ENCODE data around the gene LRMDA. TPM values are rescaled to one million over a fixed set of nuclear protein-coding genes. Genes with fewer than 3 reads are reported as not detected.

The LRMDA gene
- total and polyA plus RNA-seq, 12 donors = 30.7 to 132 (median 78.1) TPM

DNA sequence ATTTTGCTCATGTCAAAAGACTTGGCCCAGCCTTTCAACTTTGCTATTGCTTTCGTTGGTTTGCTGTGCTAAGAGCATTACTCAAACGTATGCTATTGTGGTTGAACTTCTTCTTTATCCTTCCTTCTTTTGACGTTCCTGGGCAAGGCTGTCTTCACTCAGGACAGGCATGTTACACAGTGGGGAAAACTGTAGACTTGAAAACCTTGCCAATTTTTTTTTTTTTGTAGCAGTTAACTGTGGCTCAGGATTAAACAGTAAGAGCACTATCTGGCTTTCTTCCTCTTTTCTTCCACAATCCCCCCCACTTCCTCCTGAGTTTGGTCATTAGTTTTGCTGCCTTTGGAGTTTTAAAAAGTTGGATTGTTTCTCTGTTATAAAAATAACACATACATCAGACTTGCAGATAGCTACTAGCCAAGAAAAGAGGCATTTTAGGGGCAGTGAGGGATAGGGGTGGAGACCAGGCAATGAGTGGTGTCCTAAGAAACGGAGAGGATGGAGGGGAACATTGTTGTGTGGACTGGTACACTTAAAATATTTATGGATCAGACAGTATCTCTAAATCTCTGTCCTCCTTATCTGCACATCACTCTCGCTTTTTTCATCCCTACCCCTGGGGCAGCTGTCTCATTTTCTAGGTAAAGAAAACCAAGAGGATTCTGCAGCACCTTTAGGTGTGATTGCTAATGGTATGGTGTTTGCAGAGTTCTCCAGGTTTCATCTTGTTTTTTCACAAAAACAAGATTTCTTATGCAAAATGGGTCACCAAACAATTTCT, 181.7 kb downstream of the LRMDA start:
- H3K36me3 ChIP-seq (replicated peaks in 1 of 2) = no peaks in the 10 kb centered on the region
- WGBS, 4 donors = 28 to 39% (median 32%) methylated on average over 5 of the region's 5 CpGs

DNA sequence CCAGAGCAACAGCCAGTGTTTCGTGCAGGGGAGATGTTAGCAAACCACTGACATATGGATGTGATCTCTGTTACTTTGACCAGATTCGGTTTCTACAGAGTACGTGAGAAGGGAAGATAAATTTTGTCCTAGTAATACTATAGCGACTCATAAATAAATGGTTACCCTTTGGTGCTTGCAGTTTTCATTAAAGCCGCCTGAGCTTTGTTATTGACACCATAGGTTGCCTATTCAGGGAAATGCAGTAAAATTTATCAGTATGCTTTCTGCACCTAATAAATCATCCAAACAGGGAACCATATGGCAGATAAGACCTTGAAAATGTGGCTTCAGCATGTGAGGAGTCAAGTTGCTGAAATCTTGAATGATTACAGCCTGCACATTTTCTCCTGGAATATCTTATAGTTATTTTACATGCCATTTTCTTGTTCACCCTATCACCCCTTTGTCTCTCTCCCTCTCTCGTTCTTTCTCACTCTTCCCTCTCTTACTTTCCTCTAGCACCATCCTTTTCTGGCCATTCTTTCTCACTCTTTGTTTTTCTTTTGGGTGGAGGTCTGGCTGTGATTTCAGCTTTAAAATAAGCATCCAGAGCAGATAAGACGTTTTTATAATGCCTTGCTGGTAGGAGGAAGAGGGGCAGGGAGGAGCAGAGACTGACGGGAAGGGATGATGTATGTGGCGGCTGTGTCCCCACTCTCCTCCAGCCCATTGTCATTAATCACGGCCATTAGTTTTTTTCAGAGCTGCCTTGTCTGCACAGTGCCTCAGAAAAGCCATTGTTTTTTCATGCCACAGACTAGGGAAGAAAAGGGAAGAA, 182.5 kb downstream of the LRMDA start:
- intact Hi-C loops (cut with DNase I) = no loop called here
- 44 to 53% (median 48%) methylated on average over 10 of the region's 10 CpGs for WGBS, 4 donors
- Histone ChIP-seq H3K36me3 (replicated peaks in 1 of 2) (no peaks in the 10 kb centered on the region), H3K27me3 (no peaks in the 10 kb centered on the region), H3K4me1 (replicated peaks in 1 of 2) (peaks cover 20 to 40% of the 10 kb centered on the region in 2 donors), H3K27ac (peak overlapping the region in 1 of 5 donors; percentile 38), H3K9me3 (replicated peaks in 1 of 3) (no peaks in the 10 kb centered on the region), H3K4me3 (no peak overlapping the region)
- TF ChIP-seq, protein P1, sequence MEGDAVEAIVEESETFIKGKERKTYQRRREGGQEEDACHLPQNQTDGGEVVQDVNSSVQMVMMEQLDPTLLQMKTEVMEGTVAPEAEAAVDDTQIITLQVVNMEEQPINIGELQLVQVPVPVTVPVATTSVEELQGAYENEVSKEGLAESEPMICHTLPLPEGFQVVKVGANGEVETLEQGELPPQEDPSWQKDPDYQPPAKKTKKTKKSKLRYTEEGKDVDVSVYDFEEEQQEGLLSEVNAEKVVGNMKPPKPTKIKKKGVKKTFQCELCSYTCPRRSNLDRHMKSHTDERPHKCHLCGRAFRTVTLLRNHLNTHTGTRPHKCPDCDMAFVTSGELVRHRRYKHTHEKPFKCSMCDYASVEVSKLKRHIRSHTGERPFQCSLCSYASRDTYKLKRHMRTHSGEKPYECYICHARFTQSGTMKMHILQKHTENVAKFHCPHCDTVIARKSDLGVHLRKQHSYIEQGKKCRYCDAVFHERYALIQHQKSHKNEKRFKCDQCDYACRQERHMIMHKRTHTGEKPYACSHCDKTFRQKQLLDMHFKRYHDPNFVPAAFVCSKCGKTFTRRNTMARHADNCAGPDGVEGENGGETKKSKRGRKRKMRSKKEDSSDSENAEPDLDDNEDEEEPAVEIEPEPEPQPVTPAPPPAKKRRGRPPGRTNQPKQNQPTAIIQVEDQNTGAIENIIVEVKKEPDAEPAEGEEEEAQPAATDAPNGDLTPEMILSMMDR (IDR thresholded peaks at IDR 0.05) = no peak
- TF ChIP-seq POLR2A (IDR thresholded peaks at IDR 0.05) = no peak
- no peak for DNase-seq

More for the DNA sequence above, 181.7 kb downstream of the LRMDA start:
- Histone ChIP-seq H3K4me3 (no peak overlapping the region), H3K27me3 (no peaks in the 10 kb centered on the region), H3K4me1 (replicated peaks in 1 of 2) (peaks cover 20 to 40% of the 10 kb centered on the region in 2 donors), H3K9me3 (replicated peaks in 1 of 3) (no peaks in the 10 kb centered on the region), H3K27ac (peak overlapping the region in 1 of 5 donors; percentile 38)
- no peak for TF ChIP-seq POLR2A (IDR thresholded peaks at IDR 0.05)
- TF ChIP-seq, protein P1 (IDR thresholded peaks at IDR 0.05) = no peak
- peak in 2 of 7 donors; percentile 40 to 41 for DNase-seq
- intact Hi-C loops (cut with DNase I) = no loop called here

DNA sequence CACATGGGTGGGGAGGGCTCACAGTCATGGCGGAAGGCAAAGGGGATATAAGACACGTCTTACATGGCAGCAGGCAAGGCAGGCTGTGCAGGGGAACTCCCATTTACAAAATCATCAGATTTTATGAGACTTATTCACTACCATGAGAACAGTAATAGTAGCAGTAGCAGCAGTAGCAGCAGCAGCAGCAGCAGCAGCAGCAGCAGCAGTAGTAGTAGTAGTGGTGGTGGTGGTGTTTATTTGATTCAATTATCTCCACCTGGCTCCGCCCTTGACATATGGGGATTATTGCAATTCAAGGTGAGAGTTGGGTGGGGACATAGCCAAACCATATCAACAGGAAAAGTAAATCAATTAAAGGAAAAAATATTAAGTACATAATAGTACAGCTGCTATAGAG, 184.7 kb downstream of the LRMDA start:
- no peak overlapping the region for H3K4me3 ChIP-seq
- TF ChIP-seq POLR2A (IDR thresholded peaks at IDR 0.05) = no peak
- TF ChIP-seq, protein P1 (IDR thresholded peaks at IDR 0.05) = no peak
- no peaks in the 10 kb centered on the region for H3K27me3 ChIP-seq
- no peak overlapping the region for H3K27ac ChIP-seq
- intact Hi-C loops (cut with DNase I) = no loop called here
- WGBS, 4 donors = 90 to 97% (median 94%) methylated on average over 3 of the region's 3 CpGs
- peaks cover 20 to 40% of the 10 kb centered on the region in 2 donors for H3K4me1 ChIP-seq (replicated peaks in 1 of 2)
- no peaks in the 10 kb centered on the region for H3K9me3 ChIP-seq (replicated peaks in 1 of 3)
- no peak for DNase-seq
- no peaks in the 10 kb centered on the region for H3K36me3 ChIP-seq (replicated peaks in 1 of 2)

DNA sequence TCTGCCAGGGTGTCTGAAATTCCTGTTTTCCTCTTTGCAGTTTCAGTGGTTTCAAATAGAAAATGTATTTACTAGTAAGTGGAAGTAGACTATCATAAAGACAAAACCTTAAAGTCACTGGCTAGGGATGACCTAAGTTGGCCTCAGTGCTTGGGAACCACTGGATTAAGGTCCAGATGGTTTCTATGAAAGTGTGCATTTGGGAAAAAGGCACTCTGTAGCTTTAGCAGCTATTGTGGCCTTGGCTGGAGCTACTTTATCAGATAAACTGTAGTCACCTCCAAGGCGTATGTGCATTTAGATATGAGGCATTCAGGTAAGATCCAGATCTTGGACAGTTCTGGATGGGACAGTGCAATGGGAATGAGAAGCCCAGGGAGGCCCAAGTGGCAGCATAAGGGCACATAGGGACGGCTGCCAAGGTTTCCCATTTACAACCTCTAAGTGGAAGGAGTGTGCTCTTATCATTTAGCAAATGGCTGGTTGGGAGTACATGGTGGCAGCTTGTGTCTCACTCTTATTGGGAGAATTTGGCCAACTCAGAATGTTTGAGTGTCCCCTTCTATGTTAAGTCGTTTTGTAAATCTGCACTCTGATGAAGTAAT, 185.6 kb downstream of the LRMDA start:
- peaks cover 20 to 40% of the 10 kb centered on the region in 2 donors for H3K4me1 ChIP-seq (replicated peaks in 1 of 2)
- no peak overlapping the region for H3K27ac ChIP-seq
- no peaks in the 10 kb centered on the region for H3K36me3 ChIP-seq (replicated peaks in 1 of 2)
- DNase-seq = no peak
- H3K4me3 ChIP-seq = no peak overlapping the region
- TF ChIP-seq, protein P1 (IDR thresholded peaks at IDR 0.05) = no peak
- TF ChIP-seq POLR2A (IDR thresholded peaks at IDR 0.05) = no peak
- no peaks in the 10 kb centered on the region for H3K9me3 ChIP-seq (replicated peaks in 1 of 3)
- intact Hi-C loops (cut with DNase I) = no loop called here
- WGBS, 4 donors = 78 to 87% (median 85%) methylated on average over 3 of the region's 3 CpGs
- no peaks in the 10 kb centered on the region for H3K27me3 ChIP-seq

Measured in adrenal gland (tissue), 12 donors.